Uterus (tissue), 4 donors: Measurements from ENCODE around the gene LYST. TPM values are rescaled to one million over a fixed set of nuclear protein-coding genes. Genes with fewer than 3 reads are reported as not detected.

Source experiments
- DNase-seq, 2 donors: peaks; one replicate each; pipeline ENCODE4 v3.0.0-alpha.2; 2019 to 2020
- H3K27ac ChIP-seq, 2 donors: fragments of 200-600 bp; sonication (generic); 1 replicate in 1 of 2; 2 replicates in 1 of 2; pipeline ENCODE4 v1.5.1; 2016 to 2018
- H3K27me3 ChIP-seq, 2 donors: fragments of 200-600 bp; sonication (generic); one replicate each; pipeline ENCODE4 v1.5.1; 2018 to 2019; ENCODE audit warnings: control low read depth in 1 of 2
- H3K36me3 ChIP-seq, 2 donors: fragments of 200-600 bp; sonication (generic); one replicate each; pipeline ENCODE4 v1.5.1; 2019; ENCODE audit warnings: control low read depth in 1 of 2
- H3K4me1 ChIP-seq, 2 donors: fragments of 200-600 bp; sonication (generic); one replicate each; pipeline ENCODE4 v1.5.1; 2018 to 2019; ENCODE audit warnings: control low read depth in 1 of 2
- H3K4me3 ChIP-seq, 2 donors: fragments of 200-600 bp; sonication (generic); 1 replicate in 1 of 2; 2 replicates in 1 of 2; pipeline ENCODE4 v1.5.1; 2018 to 2019; ENCODE audit warnings: mild to moderate bottlenecking in 1 of 2
- H3K9me3 ChIP-seq, 2 donors: fragments of 200-600 bp; sonication (generic); one replicate each; pipeline ENCODE4 v1.5.1; 2019; ENCODE audit warnings: control low read depth in 1 of 2
- CTCF ChIP-seq, 4 experiments: fragments of 200-600 bp in 2 of 4; fragments of 450-650 bp in 2 of 4; sonication (generic) in 2 of 4; IDR thresholded peaks; one replicate each; pipeline ENCODE4 v1.5.1; 2016 to 2019; ENCODE audit warnings: antibody characterized with exemption in 4 of 4, mild to moderate bottlenecking in 2 of 4, moderate library complexity in 1 of 4
- POLR2A ChIP-seq, 2 donors: fragments of 450-650 bp; IDR thresholded peaks; one replicate each; pipeline ENCODE4 v1.6.1; 2016; ENCODE audit warnings: antibody characterized with exemption in 2 of 2, mild to moderate bottlenecking in 1 of 2, moderate library complexity in 1 of 2
- intact Hi-C: fragments of 100-400 bp; cut with DNase I; formaldehyde crosslinking; loops from one replicate; pipeline ENCODE4 v1.15.1; 2023; ENCODE audit warnings: low total_unique reads
- total RNA-seq, 4 donors: library from RNA; depleted of rRNA in 3 of 4; stranded (reverse); fragments of >200 nt in 3 of 4; gene quantifications; one replicate each; pipeline versions ENCODE4 v1.1.0 to v1.2.4, GENCODE V29; 2014 to 2023
- donor health status: DM: yes; HTN: yes; CAD: no.

The LYST gene
- total RNA-seq, 4 donors from 2014 or later: 25.6 to 68.2 (median 32.9) TPM

- H3K9me3 ChIP-seq: no peaks in the 10 kb centered on the region
- TF ChIP-seq POLR2A (IDR thresholded peaks at IDR 0.05): no peak
- no peak for TF ChIP-seq CTCF (IDR thresholded peaks at IDR 0.05)
- H3K36me3 ChIP-seq: no peaks in the 10 kb centered on the region
- no peaks in the 10 kb centered on the region for H3K27me3 ChIP-seq
- intact Hi-C loops: no loop called here
- no peak overlapping the region for H3K4me3 ChIP-seq
- no peaks in the 10 kb centered on the region for H3K4me1 ChIP-seq
- no peak for DNase-seq
- H3K27ac ChIP-seq: no peak overlapping the region
Measured at GRCh38 chr1:235663628-235664027, 203.1 kb downstream of the LYST start.

- Histone ChIP-seq H3K4me3 (no peak overlapping the region), H3K36me3 (no peaks in the 10 kb centered on the region), H3K27me3 (no peaks in the 10 kb centered on the region), H3K27ac (no peak overlapping the region), H3K9me3 (no peaks in the 10 kb centered on the region), H3K4me1 (no peaks in the 10 kb centered on the region)
- intact Hi-C loops: no loop called here
- no peak for DNase-seq
- TF ChIP-seq POLR2A (IDR thresholded peaks at IDR 0.05) (no peak), CTCF (IDR thresholded peaks at IDR 0.05) (no peak)
Measured at GRCh38 chr1:235661568-235661967, 205.1 kb downstream of the LYST start.

- H3K4me1 ChIP-seq: no peaks in the 10 kb centered on the region
- intact Hi-C loops: no loop called here
- H3K27ac ChIP-seq: no peak overlapping the region
- DNase-seq: no peak
- no peak overlapping the region for H3K4me3 ChIP-seq
- H3K27me3 ChIP-seq: no peaks in the 10 kb centered on the region
- no peaks in the 10 kb centered on the region for H3K9me3 ChIP-seq
- H3K36me3 ChIP-seq: no peaks in the 10 kb centered on the region
- TF ChIP-seq POLR2A (IDR thresholded peaks at IDR 0.05) (no peak), CTCF (IDR thresholded peaks at IDR 0.05) (no peak)
Measured at GRCh38 chr1:235659186-235659771, 207.4 kb downstream of the LYST start.

- Histone ChIP-seq H3K27ac (no peak overlapping the region), H3K4me1 (no peaks in the 10 kb centered on the region), H3K9me3 (no peaks in the 10 kb centered on the region), H3K4me3 (no peak overlapping the region), H3K27me3 (peaks cover 0 to 5% of the 10 kb centered on the region in 2 donors), H3K36me3 (no peaks in the 10 kb centered on the region)
- no peak for TF ChIP-seq POLR2A (IDR thresholded peaks at IDR 0.05)
- TF ChIP-seq CTCF (IDR thresholded peaks at IDR 0.05): no peak
- intact Hi-C loops: no loop called here
- no peak for DNase-seq
Measured at GRCh38 chr1:235657747-235658526, 208.8 kb downstream of the LYST start.

- no peak for DNase-seq
- H3K36me3 ChIP-seq: no peaks in the 10 kb centered on the region
- peaks cover 0 to 9% of the 10 kb centered on the region in 2 donors for H3K27me3 ChIP-seq
- H3K4me3 ChIP-seq: no peak overlapping the region
- TF ChIP-seq CTCF (IDR thresholded peaks at IDR 0.05): no peak
- TF ChIP-seq POLR2A (IDR thresholded peaks at IDR 0.05): no peak
- intact Hi-C loops: no loop called here
- H3K27ac ChIP-seq: no peak overlapping the region
- no peaks in the 10 kb centered on the region for H3K4me1 ChIP-seq
- H3K9me3 ChIP-seq: no peaks in the 10 kb centered on the region
Measured at GRCh38 chr1:235657269-235657668, 209.4 kb downstream of the LYST start.
